SKM-1 (cell line): ENCODE data around the gene ETV7.

Source experiments
- DNase-seq: peaks from one replicate; lab custom pipeline; 2025; ENCODE audit not compliant: unreplicated experiment; lab: John Stamatoyannopoulos, UW

The ETV7 gene

DNA sequence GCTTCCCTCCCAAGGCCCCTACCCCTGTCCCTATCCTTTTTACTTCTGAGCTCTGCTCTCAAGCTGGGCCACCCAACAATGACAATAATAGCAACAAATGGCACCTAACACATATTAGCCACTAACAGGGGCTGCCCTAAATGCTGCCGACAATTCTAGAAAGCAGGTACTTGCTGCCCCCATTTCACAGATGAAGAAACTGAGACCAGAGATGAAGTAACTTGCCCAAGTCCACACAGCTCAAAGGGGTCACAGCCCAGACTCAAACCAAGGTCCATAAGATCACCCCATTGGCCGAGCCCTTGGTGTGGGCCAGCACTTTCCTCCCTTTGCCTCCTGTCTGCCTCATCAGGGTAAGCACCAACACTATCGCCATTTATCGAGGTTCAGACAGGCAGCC is 62.8 kb downstream of the ETV7 start:
- DNase-seq = no peak

DNA sequence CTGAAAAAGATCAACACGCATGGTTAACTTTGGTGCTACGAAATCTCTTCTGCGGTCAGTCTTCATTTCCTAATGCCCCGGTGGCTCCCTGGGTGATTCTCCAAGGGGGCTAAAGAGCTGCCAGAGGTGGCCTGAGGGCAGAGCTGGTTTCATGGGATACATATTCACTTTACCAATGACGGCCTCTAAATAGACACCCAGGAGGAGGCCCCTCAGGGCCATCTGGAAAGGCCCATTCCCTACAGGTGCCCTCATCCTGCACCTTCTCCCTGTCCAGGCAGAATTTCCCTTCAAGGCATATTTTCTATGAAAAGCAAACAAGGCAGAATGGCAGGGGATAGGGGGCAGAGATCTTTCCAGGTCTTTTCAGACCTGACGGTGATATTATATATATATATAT is 63.3 kb downstream of the ETV7 start:
- DNase-seq = no peak

DNA sequence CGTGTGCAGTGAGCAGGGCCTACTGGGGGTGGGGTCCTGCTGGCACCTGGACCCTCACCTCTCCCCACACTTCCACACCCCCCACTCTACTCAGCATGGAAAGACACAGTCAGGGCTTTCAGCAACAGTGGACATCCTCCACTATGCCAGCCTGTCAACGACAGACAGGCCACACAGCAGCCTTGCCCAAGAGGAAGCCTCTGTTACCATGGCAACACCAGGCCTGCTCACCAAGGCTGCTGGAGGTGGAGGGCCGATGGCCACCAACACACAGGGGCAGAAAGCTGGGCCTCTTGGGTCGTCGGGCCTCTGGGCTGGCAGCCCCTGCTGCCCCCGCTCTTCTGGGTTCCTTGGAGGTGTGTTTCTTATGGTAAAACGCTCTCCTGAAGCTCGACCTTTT is 64.4 kb downstream of the ETV7 start:
- no peak for DNase-seq

DNA sequence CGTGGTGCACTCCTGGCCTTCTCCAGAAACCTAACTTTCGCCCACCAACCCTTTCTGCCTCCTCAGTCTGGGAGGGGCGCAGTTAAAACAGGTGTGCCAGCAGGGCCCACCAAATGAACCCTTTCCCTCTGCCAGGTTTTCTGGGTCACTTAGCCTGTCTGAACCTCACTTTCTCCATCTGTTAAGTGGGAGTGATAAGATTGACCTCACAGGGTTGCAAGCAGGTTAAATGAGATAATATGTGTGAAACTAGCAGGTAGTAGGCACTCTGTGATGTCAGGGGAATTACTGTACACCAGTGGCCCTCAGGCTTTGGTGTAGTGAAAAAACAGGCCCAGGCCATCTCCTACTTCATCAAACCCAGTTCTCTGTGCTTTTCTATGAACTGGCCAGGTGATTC is 64.9 kb downstream of the ETV7 start:
- no peak for DNase-seq

DNA sequence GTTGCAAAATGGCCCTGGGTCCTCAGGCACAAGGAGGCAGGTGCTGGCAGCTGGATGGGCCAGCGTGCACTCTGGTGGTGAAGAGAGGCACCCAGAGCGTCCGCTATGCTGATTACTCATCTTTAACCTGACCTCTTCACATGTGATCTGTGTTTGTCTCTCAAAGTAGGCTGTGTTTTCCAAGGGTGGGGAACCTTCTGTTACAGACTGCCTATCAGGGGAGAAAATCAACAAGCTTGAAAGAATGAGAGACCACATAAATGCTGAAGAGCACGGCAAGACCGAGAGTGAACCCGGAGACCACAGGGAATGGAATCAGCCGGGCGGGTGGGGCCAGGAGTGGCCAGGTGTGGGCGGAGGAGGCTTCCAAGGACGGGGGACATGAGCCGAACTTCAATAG is 67.0 kb downstream of the ETV7 start:
- DNase-seq = no peak

DNA sequence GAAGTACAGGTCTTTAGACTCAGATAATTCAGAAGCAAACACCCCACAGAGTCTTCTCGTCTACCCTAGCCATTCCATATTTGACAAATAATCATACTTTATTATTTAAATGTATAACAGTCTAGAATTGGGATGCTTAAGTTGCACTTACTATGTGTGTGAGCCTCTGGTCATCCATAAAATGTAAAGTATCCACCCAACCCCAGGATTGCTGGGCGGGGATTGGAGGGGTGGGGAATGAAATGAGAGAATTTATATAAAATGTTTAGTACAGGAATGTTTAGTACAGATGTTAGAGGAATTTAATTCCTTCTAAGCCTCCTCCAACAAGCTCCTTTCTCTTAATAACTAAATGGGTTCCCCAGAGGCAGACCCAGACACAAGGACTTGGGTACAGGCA is 67.6 kb downstream of the ETV7 start:
- DNase-seq = no peak

DNA sequence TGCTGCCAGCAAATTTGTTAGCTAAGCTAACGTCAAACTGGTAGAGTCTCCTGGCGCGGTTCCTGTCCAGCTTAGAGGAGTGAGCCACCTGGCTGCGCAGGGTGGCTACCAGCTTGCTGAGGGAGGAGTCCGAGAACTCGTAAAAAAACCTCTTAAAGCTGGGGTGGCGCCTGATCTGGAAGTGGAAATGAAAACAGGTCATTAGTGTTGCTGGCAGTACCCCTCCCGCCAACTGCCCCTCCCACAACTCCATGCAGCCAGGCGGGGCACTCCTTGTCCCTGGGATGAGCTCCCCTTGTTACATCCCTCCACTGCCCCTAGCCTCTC is 68.1 kb downstream of the ETV7 start:
- no peak for DNase-seq

DNA sequence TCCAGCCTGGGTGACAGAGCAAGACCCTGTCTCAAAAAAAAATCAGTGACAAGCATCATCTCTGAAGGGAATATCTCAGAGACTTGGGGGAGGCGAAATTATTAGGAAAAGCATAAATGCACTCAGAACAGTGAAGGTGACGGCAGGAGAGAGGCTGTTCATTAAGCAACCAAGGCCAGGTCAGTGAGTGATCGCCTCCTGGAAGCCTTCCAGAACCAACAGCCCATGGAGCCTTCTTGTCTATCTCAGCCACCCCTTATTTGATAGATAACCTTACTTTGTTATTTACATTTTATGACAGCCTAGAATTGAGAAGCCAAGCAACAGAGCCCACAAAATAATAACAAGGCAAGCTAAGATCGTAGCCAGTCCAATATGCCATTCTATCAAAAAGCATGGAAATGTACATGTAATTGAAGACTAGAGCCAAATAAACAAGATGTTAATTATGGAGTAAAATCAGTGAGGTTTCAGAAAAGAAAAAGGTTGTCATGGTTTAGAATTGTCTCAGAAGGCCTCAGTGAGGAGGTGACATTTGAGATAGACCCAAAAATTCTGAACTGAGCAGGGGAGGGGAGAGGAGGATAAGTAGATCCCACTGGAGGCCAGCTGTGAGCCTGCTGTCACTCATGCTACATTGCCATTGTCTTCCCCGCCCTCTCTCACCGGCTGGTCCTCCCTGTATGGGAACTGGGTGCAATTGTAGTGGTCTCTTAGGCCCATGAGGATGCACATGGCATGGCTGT is 68.6 kb downstream of the ETV7 start:
- no peak for DNase-seq

DNA sequence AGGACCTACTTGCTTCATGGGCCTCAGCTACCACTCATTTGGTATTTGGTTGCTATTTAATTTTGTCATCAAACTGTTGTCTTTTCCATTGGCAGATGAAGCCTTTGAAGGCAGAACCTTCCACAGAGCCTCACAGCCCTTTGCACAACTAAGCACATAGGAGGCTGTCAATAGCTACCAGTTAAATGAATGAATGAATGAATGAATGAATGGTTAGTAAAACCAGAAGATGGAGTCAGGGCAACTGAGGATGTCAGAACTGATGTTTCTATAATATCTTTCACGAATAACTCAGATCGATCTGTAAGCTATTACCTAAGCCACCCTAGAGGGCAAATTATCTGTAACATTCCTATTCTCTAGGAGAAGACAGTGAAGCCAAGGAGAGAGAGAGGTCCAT is 69.8 kb downstream of the ETV7 start:
- no peak for DNase-seq
